GM21360 (cell line): Measurements from ENCODE around the gene PPAN.

Experiments
- ATAC-seq: cut with Tn5 transposase; IDR thresholded peaks from one replicate; pipeline ENCODE4 v1.9.1; 2021; ENCODE audit warnings: mild to moderate bottlenecking, moderate library complexity; ENCODE audit not compliant: unreplicated experiment

Gene PPAN

DNA sequence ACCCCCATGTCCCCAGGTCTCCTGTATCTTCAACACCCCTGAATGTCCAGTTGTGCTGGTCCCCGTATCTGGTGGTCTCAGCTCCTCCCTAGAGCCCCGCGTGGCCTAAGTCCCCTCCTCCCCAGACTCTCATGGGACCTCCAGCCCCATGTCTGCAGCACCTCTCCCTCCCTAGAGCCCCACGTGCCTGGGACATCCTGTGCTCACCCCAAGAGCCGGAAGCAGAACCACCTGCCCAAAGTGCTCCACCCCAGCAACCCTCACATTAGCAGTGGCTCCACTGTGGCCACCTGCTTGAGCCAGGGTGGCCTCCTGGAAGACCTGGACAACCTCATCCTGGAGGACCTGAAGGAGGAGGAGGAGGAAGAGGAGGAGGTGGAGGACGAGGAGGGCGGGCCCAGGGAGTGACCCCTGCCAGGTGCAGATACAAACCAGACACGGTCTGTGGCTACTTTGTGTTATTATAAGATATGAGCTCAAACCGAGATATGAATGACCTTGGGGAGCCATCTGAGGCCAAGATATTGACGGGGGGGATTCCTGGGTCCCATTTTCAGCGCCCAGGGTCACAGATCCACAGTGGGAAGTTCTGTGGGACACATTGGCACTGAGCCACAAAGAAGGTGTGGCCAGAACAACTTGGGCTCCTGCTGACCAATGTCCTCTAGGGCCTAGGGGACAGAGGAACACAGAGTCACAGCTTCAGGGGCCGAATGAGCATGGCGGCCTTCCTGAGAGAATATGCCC, 14.1 kb upstream of the PPAN start:
- no peak for ATAC-seq

DNA sequence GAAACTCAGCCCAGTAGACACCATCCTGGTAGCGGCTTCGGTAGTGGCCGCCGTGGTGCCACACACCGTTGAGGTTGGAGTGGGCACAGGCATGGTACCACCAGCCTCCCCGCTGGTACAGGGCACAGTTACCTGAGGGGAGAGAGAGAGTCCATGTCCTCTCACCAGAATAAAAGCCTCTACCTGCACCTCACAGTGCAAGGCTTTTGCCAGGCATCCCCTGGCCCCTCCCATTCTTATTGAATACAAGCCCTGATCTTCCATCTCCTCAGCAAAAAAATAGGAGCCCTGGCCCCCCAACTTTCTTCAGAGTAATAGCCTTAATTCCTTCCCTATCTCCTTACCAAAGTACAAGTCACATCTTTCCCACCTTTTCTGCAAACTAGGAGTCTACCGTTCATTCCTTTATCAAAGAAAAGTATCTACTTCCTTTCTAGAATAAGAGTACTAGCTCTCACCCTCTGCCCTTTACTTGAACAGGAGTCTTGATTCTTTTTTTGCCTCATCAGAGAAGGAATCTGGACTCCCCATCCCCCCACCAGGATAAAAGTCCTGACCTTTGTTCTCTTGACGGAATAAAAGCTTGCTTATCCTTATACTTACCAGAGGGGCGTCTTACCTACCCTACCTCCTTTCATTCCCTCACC, 13.4 kb upstream of the PPAN start:
- no peak for ATAC-seq

DNA sequence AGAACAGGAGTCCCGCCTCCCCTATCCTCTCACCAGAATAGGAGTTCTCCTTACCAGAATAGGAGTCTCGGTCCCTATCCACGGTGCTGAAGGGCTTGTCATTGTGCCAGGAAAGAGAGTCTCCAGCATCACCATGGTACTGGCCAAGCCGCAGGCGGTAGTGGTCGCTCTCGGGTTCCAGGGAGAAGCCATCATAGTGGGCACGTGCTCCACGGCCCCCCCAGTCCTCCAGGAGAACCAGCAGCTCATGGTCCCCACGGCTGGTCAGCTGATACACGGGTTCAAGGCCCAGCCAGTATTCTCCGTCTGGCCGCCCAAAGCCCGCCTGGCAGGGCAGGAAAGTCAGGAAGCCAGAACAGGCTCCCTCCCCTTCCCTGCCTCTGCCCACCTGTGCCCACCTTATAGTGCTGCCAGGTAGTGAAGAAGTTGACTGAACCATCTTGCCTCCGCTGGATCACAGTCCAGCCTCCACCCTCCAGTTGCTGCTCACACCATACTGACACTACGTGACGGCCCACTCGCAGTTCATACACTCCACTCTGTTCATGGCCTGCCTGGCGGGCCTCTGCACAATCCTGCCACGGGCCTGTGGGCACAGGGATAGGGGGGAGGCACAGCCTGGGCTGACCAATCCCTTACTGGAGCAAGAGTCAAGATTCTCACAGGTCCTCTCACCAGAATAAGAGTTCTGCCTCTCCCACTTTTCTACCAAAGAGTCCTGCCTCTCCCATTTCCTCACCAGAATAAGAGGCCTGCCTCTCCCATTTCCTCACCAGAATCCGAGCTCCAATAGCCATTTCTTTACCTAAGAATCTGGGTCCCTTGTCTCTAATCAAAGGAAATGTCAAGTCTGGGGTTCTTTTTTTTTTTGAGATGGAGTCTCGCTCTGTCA, 12.6 kb upstream of the PPAN start:
- no peak for ATAC-seq

DNA sequence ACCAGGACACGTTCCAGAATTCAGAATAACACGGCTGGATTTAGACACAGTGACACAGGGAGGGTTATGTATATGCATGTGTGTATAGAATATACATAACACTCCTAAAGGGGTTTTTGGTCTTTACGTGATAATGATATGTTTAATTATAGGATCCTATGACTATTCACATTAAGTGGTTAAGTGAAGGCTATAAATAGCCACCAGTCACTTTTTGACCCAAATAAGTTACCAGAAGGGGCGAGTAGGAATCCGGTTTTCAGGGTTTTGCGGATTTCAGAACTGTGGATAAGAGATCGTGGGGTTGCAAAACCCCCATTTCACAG, 10.6 kb upstream of the PPAN start:
- no peak for ATAC-seq

DNA sequence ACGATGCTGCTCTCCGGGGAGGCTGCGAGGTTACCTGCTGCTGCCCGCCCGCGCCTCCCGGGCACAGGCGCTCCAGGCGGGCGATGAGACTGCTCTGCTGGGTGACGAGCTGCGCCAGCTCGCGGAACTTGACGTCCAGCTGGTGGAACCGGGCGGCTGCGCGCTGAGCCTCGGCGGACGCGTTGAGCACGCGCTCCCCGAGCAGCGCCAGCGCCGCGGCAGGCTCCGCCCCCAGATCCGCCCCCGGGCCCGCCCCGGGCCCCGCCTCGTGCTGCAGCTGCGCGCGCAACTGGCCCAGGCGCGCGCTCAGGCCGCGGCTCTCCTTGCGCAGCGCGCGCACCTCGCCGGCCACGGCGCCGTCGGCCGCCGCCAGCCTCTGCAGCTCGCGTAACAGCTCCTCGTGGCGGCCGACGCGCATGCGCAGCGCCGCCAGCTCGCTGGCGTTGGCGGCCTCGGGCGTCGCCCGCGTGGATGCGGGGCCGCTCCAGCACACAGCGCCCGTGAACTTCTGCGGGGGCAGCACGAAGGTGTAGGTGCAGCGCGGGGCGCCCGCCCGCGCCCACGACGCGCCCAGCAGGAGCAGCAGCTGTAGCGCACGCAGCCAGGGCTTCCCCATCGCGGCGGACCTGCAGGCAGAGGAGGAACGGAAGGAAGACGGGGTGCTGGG, 10.1 kb upstream of the PPAN start:
- ATAC-seq: peak; percentile 71

DNA sequence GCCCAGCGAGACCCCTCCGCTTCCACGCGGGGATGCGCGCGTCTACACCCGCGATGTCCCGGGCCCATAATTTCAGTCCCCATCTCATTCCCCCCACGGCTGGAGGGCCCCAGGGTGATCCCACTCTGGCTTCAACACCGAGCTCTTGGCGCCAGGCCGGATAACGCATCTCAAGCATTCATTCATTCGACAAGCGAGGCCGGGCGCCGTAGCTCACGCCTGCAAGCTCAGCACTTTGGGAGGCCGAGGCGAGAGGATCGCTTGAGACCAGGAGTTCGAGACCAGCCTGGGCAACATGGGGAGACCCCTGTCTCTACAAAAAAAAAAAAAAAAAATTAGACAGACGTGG, 9.6 kb upstream of the PPAN start:
- ATAC-seq: no peak

DNA sequence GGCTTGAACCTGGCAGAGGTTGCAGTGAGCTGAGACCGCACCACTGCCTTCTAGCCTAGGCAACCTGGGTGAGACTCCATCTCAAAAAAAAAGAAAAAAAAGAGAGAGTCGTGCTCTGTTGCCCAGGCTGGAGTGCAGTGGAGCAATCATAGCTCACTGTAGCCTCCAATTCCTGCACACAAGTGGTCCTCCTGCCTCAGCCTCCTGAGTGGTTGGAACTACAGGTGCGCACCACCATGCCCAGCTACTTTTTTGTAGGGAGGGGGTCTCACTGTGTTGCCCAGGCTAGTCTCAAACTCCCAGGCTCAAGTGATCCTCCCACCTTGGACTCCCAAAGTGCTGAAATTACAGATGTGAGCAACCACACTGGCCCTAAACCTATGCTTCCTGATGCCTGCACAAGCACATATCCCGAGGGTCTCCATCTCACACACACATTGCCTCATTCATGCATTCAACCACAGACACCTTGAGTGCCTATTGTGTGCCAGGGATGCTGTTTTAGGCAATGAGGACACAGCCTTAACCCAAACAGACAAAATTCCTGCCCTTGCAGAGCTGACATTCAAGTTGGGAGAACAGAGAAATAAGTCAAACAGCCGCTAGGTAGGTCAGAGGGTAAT, 5.9 kb upstream of the PPAN start:
- ATAC-seq: no peak

DNA sequence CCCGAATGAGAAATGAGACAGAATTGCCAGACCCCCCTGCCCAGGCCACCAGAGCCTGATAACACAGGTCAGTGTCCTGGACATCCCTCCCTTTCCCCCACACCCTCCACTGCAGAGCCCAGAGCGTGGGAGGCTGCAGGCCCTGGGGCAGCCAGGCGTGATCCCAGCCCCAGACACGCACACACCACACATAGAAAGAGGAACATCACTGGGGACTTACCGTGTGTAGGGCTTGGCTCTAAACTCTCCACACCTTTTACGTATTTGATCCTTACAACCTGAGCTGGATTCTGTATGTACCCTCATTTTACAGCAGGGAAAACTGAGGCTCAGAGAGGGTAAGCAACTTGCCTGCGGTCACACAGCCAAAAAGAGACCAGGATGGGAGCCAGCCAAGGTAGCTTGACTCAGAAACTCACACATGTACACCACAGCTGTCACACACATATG, 3.4 kb upstream of the PPAN start:
- no peak for ATAC-seq

DNA sequence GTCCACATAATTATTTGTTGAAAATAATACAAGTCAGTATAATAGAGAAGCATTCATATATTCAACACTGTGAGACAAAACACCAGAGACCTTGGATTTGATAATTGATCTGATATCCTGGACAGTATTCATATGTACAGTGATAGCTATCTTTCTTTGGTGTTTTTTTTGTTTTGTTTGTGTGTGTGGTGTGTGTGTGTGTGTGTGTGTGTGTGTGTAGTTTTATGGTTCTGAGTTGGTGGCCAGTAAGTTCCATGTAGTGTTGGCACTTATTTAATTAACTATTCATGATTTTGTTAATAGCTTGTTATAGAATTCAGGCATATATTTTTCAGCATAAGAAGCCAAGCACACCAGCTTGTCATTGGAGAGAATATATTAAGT, 2.0 kb upstream of the PPAN start:
- no peak for ATAC-seq

DNA sequence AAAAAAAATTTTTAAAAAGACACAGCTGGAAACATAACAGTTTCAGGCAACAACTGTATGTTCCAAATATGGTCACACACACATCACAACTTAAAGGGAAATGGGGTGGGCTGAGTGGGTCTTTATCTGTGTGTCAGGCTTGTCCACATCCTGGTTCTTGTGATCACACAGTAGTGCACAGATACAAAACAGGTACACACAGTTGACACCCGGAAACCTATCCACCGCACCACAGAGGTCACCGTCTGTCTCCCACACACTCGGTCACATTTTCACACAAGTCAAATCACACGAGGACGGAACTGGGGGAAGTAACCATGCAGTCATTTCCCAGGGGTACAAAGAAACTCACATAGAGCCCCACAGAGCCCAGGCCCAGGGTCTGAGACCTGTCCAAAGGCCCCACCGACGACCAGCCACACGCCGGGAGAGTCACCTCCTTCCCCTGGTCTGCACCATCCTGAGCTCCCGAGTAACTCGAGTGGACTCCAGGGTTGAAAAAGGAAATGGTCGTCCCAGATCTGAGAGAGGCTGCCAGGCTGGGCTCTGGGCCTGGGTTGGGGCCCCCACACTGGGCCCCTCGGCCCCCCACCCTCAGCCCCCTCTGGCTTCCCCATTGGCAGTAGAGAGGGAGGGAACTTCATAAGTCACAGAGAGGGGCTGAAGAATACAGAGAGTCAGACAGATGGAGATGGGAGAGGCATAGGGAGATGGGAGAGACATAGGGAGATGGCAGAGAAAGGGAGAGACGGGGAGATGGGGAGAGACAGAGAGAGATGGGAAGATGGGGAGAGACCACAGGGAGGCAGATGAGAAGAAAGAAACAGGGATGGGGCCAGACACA, 1.3 kb upstream of the PPAN start:
- ATAC-seq: peak; percentile 39

DNA sequence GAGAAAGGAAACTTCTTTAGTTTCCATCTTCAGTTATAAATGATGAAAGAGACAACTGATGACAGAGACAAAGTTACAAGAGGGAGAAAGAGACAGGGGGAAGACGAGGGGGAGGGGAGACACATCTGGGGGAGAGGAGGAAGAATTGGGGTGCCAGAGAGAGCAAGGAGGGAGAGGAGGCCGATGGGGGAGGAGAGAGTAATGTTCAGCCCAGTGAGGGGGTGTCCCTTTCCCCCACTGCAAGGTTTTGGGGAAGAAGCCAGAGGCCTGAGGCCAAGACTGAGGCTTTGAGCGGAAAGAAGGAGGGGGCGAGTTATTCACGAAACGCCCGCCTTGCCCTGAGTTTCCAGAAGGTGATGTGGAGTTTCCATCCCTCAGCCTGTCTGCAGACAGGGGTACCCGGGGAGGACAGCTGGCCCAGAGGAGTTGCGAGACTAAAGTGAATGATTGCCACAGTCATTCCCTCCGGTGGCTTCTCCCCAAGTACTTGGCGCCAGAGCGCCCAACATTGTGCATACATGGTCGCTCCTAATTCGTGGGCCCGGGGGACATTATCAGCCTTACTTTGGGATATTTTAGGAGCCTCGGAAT, 558 bp upstream of the PPAN start:
- ATAC-seq: no peak

DNA sequence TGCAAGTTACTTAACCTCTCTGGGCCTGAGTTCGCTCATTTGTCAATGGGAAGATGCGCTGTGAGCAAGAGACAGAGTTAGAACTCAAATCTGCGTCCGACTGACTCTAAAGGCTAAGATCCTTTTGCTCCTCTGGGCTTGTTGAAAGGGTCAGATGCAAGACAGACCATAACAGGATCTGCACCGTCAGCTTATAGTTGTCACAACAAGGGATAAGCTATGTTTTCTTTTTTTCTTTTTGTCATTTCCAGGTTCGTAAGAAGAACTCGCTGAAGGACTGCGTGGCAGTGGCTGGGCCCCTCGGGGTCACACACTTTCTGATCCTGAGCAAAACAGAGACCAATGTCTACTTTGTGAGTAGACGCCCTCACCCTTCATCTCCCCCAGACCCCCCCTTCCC, 1.1 kb downstream of the PPAN start:
- no peak for ATAC-seq

DNA sequence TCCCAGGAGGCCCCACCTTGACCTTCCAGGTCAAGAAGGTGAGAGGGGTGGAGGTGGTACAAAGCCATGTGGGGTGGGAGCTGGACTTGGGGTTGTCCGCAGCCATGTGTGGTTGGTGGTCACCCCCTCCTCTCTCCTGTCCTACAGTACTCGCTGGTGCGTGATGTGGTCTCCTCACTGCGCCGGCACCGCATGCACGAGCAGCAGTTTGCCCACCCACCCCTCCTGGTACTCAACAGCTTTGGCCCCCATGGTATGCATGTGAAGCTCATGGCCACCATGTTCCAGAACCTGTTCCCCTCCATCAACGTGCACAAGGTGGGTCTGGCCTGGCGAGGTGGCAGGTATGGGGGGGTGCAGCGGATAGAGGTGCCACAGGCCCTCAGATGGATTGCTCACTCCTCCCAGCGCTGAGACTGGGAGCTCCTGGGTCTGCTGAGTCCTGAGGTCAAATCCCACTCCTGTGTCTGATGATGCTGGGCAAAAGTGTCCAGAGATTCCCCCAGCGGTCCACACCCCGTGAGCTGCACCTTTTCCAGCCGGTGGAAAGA, 1.7 kb downstream of the PPAN start:
- ATAC-seq: no peak

DNA sequence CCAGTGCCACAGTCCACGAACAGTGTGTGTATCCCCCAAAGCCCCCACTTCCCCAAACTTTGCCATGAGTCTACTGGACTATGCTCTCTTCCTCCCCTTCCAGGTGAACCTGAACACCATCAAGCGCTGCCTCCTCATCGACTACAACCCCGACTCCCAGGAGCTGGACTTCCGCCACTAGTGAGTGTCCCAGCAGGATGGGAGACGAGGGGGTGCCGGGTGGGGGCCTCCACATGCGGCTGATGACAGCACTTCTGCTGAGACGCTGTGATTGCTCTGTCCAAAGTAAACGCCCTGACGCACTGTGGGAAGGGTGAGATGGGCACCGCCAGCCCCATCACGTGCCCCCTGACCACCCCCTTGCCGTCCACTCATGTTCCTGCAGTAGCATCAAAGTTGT, 3.4 kb downstream of the PPAN start:
- no peak for ATAC-seq

DNA sequence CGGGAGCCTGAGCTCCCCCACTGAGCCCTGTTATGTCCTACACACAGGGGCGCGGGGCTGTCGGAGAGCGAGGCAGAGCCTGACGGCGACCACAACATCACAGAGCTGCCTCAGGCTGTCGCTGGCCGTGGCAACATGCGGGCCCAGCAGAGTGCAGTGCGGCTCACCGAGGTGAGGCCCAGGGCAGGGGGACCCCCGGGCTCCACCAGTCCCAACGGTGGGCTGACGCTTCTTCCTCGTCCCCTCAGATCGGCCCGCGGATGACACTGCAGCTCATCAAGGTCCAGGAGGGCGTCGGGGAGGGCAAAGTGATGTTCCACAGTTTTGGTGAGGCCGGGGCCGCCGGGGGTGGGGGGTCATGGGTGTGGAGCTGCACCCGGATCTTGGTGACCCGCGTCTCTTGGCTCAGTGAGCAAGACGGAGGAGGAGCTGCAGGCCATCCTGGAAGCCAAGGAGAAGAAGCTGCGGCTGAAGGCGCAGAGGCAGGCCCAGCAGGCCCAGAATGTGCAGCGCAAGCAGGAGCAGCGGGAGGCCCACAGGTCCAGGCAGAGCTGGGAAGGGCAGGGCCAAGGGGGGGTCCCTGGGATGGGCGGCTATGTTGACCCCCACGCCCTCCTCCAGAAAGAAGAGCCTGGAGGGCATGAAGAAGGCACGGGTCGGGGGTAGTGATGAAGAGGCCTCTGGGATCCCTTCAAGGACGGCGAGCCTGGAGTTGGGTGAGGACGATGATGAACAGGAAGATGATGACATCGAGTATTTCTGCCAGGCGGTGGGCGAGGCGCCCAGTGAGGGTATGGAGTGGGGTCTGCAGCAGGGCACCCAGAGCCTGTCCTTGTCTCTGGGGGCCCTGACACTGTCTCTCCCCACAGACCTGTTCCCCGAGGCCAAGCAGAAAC, 4.2 kb downstream of the PPAN start:
- ATAC-seq: no peak

DNA sequence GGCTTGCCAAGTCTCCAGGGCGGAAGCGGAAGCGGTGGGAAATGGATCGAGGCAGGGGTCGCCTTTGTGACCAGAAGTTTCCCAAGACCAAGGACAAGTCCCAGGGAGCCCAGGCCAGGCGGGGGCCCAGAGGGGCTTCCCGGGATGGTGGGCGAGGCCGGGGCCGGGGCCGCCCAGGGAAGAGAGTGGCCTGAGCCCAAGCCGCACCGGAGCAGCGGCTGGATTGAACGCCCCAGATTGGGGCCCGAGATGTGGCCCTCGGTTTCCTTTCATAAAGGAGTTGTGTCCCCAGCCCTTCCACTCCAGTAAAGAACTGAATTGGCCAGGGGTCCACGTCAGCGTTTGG, 4.8 kb downstream of the PPAN start:
- ATAC-seq: no peak

DNA sequence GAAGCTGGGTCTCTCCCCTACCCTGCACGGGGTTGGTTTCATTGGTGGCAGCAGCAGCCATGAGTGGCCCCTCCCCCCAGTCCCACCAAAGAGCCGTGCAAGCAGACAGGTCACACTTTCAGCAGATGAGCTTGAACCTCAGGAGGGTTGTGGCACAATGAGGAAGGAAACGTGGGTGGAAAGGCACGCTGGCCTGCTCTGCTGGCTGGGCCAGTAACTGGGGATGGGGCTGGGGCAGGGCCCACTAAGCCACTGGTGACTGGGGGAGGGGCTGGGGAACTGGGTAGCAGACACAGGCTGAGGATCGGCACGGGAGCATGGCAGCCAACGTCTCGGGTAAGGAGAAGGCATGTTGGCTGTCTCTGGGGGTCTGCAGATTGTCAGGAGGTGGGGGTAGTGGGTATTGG, 5.2 kb downstream of the PPAN start, which contains the start of gene P2RY11:
Gene P2RY11, plus strand, starts transcription at position 289 of the 407 bp plus-strand sequence. Its CDS starts 29 bp downstream, at position 318.
- ATAC-seq: no peak

DNA sequence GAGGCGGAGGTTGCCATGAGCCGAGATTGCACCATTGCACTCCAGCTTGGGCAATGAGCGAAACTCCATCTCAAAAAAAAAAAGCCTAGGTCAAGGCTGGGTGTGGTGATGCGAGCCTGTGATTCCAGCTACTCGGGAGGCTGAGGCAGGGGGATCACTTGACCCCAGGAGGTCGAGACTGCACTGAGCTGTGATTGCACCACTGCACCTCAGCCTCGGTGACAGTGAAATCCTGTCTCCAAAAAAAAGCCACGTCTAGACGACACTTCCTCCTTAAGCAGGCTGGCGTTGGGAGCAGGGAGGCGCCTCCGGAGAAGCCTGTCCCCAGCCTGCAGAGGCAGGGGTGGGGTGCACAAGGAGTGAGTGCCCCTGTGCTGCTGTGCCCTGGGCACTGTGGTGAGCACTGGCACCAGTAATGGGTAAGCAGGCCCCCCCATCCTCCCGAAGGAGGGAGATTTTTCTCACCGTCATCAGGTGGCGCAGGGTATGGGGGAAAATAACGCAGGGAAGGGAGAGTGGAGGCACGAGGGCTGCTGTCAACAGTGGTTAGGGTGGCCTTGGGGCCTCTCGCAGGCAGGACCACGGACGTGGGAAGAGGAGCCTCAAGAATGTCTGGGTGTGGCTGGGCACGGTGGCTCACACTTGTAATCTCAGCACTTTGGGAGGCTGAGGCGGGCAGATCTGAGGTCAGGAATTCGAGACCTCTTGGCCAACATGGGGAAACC, 6.0 kb downstream of the PPAN start:
- no peak for ATAC-seq
